Measurements from ENCODE around the gene OBSCN.

The OBSCN gene

GRCh38 chr1:228176461-228177182 is 31.2 kb upstream of the OBSCN start:
- Histone ChIP-seq H3K79me2 (ENCODE audit: insufficient read depth, low read length) (peaks cover 11% of the 10 kb centered on the region; the same call in 1 of the 2 replicates), H3K9ac (ENCODE audit: low read depth, low read length, poor library complexity, severe bottlenecking) (no peak overlapping the region), H3K9me2 (replicated peaks; ENCODE audit: low read depth, low read length) (no peaks in the 10 kb centered on the region), H3K36me3 (ENCODE audit: insufficient read depth, low read length) (peaks cover 17% of the 10 kb centered on the region; the same call in 1 of the 2 replicates), H2AFZ (ENCODE audit: low read length) (no peak overlapping the region), H4K20me1 (ENCODE audit: insufficient read depth, low read length, poor library complexity, severe bottlenecking) (no peaks in the 10 kb centered on the region), H3K4me3 (ENCODE audit: low read length, poor library complexity, severe bottlenecking) (no peak overlapping the region), H3K27me3 (ENCODE audit: insufficient read depth, low read length, poor library complexity, severe bottlenecking) (no peaks in the 10 kb centered on the region), H3K4me1 (ENCODE audit: insufficient read depth, low read length, poor library complexity, severe bottlenecking) (no peaks in the 10 kb centered on the region), H3F3A (ENCODE audit: low read depth) (no peaks in the 10 kb centered on the region), H3K4me2 (ENCODE audit: low read depth, low read length, poor library complexity, severe bottlenecking) (no peak overlapping the region), H3K9me3 (ENCODE audit: insufficient read depth, low read depth, low read length) (no peaks in the 10 kb centered on the region)
- TF ChIP-seq, protein P1, sequence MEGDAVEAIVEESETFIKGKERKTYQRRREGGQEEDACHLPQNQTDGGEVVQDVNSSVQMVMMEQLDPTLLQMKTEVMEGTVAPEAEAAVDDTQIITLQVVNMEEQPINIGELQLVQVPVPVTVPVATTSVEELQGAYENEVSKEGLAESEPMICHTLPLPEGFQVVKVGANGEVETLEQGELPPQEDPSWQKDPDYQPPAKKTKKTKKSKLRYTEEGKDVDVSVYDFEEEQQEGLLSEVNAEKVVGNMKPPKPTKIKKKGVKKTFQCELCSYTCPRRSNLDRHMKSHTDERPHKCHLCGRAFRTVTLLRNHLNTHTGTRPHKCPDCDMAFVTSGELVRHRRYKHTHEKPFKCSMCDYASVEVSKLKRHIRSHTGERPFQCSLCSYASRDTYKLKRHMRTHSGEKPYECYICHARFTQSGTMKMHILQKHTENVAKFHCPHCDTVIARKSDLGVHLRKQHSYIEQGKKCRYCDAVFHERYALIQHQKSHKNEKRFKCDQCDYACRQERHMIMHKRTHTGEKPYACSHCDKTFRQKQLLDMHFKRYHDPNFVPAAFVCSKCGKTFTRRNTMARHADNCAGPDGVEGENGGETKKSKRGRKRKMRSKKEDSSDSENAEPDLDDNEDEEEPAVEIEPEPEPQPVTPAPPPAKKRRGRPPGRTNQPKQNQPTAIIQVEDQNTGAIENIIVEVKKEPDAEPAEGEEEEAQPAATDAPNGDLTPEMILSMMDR (conservative IDR thresholded peaks at IDR 0.05; ENCODE audit: low read length) = no peak
- no peak for TF ChIP-seq EZH2phosphoT487 (IDR thresholded peaks at IDR 0.05; ENCODE audit: borderline replicate concordance)

DNA sequence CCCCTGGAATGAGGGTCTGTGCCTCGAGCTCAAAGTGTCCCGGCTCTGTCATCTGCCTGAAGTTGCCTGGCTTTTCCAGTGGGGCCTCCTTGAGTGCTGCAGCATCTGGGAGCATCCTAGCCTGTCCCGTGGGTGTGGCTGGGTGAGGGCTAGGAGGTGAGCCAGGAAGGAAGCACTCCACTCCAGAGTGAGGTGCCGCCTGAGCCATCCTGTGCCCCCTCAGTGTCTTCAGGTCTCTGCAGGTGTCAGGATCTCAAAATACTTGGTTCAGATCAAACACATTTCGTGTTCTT is 30.7 kb upstream of the OBSCN start:
- H4K20me1 ChIP-seq (ENCODE audit: insufficient read depth, low read length, poor library complexity, severe bottlenecking) = no peaks in the 10 kb centered on the region
- H3K4me2 ChIP-seq (ENCODE audit: low read depth, low read length, poor library complexity, severe bottlenecking) = no peak overlapping the region
- H3K9me3 ChIP-seq (ENCODE audit: insufficient read depth, low read depth, low read length) = no peaks in the 10 kb centered on the region
- H3K9me2 ChIP-seq (replicated peaks; ENCODE audit: low read depth, low read length) = no peaks in the 10 kb centered on the region
- H3K9ac ChIP-seq (ENCODE audit: low read depth, low read length, poor library complexity, severe bottlenecking) = no peak overlapping the region
- TF ChIP-seq, protein P1 (conservative IDR thresholded peaks at IDR 0.05; ENCODE audit: low read length) = no peak
- no peak for TF ChIP-seq EZH2phosphoT487 (IDR thresholded peaks at IDR 0.05; ENCODE audit: borderline replicate concordance)
- H3K27me3 ChIP-seq (ENCODE audit: insufficient read depth, low read length, poor library complexity, severe bottlenecking) = no peaks in the 10 kb centered on the region
- no peak overlapping the region for H2AFZ ChIP-seq (ENCODE audit: low read length)
- peaks cover 17% of the 10 kb centered on the region; the same call in 1 of the 2 replicates for H3K36me3 ChIP-seq (ENCODE audit: insufficient read depth, low read length)
- H3K4me3 ChIP-seq (ENCODE audit: low read length, poor library complexity, severe bottlenecking) = no peak overlapping the region
- H3K79me2 ChIP-seq (ENCODE audit: insufficient read depth, low read length) = peaks cover 8% of the 10 kb centered on the region; the same call in 1 of the 2 replicates
- no peaks in the 10 kb centered on the region for H3F3A ChIP-seq (ENCODE audit: low read depth)
- H3K4me1 ChIP-seq (ENCODE audit: insufficient read depth, low read length, poor library complexity, severe bottlenecking) = no peaks in the 10 kb centered on the region

DNA sequence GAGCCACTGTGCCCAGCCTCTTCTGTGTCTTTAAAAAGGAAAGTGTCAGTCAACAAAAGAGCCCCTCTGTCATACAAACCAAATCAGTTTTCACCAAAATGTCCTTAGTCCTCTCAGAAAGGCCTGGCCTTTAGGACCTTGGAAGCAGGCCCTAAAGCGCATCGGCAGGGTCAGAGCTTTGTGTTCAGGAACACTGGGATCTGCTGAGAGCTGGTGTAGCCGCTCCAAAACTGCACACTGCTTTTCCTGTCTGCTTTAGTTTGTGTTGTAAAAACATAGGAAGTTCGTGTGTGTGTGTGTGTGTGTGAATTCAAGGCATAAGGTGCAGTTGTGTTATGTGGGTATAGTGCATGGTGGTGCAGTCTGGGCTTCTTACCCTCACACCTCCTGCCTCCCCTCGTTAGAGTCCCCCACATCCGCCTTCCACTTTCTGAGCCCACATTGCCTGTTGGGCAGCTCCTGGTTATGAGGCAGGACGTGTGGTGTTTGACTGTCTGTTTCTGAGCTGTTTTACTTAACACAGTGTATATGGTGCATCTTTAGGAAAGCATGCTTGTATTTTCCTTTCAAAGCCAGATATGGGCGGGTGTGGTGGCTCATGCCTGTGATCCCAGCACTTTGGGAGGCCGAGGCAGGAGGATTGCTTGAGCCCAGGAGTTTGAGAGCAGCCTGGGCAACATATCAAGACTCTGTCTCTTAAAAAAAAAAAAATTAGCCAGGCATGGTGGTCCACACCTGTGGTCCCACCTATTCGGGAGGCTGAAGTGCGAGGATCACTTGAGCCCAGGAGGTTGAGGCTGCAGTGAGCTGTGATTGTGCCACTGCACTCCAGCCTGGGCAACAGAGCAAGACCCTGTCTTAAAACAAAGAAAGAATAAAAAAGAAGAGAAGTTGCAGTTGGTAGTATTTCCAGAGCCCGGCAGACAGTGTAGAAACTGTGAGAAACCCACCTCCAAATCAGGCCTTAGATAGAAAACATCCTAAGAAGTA is 29.8 kb upstream of the OBSCN start:
- Histone ChIP-seq H3F3A (ENCODE audit: low read depth) (no peaks in the 10 kb centered on the region), H3K79me2 (ENCODE audit: insufficient read depth, low read length) (peaks cover 5% of the 10 kb centered on the region; the same call in 1 of the 2 replicates), H4K20me1 (ENCODE audit: insufficient read depth, low read length, poor library complexity, severe bottlenecking) (no peaks in the 10 kb centered on the region), H3K9me2 (replicated peaks; ENCODE audit: low read depth, low read length) (no peaks in the 10 kb centered on the region), H3K36me3 (ENCODE audit: insufficient read depth, low read length) (peaks cover 17% of the 10 kb centered on the region; the same call in 1 of the 2 replicates), H3K9ac (ENCODE audit: low read depth, low read length, poor library complexity, severe bottlenecking) (no peak overlapping the region), H2AFZ (ENCODE audit: low read length) (no peak overlapping the region), H3K4me2 (ENCODE audit: low read depth, low read length, poor library complexity, severe bottlenecking) (no peak overlapping the region), H3K9me3 (ENCODE audit: insufficient read depth, low read depth, low read length) (no peaks in the 10 kb centered on the region), H3K27me3 (ENCODE audit: insufficient read depth, low read length, poor library complexity, severe bottlenecking) (no peaks in the 10 kb centered on the region), H3K4me1 (ENCODE audit: insufficient read depth, low read length, poor library complexity, severe bottlenecking) (no peaks in the 10 kb centered on the region), H3K4me3 (ENCODE audit: low read length, poor library complexity, severe bottlenecking) (no peak overlapping the region)
- TF ChIP-seq EZH2phosphoT487 (IDR thresholded peaks at IDR 0.05; ENCODE audit: borderline replicate concordance) = no peak
- TF ChIP-seq, protein P1 (conservative IDR thresholded peaks at IDR 0.05; ENCODE audit: low read length) = no peak
